GM12878 (cell line): ENCODE results near the gene TP63. TPM values are rescaled to one million over a fixed set of nuclear protein-coding genes. Genes with fewer than 3 reads are reported as not detected.

Source experiments
- ATAC-seq: fragments of 200-7000 bp; cut with Tn5 transposase; 3 replicates; pipeline ENCODE4 v1.9.1; 2020; ENCODE audit warnings: mild to moderate bottlenecking, moderate library complexity
- BruUV-seq: library from RNA; stranded (reverse); fragments of 400-500 nt; replicated peaks from 2 replicates; lab custom pipeline; 2021; lab: Mats Ljungman, UMichigan
- CTCF ChIA-PET: fragments of 300-600 bp; sonication (Branson Sonifier 250); formaldehyde crosslinking; extraction: SDS; loops from one replicate; lab custom pipeline; 2021; ENCODE audit warnings: inconsistent platforms; lab: Yijun Ruan, JAX
- POLR2A ChIA-PET: fragments of 350-600 bp; formaldehyde crosslinking; extraction: SDS; loops from one replicate; lab custom pipeline; 2021; ENCODE audit warnings: inconsistent platforms; lab: Charles Lee
- RAD21 ChIA-PET: fragments of 300-600 bp; sonication (Branson Sonifier 250); formaldehyde crosslinking; loops from one replicate; lab custom pipeline; 2023; ENCODE audit warnings: antibody characterized with exemption; ENCODE audit not compliant: unreplicated experiment; lab: Charles Lee
- SMC1A ChIA-PET: fragments of 300-600 bp; sonication (Branson Sonifier 250); formaldehyde crosslinking; loops from one replicate; lab custom pipeline; 2023; ENCODE audit not compliant: unreplicated experiment, uncharacterized antibody; lab: Charles Lee
- DNase-seq: peaks from one replicate; pipeline ENCODE4 v3.0.0-alpha.2; 2011; ENCODE audit warnings: low read depth, low spot score
- FAIRE-seq: peaks from 3 replicates; lab custom pipeline; 2011; peaks lifted over from hg19 to GRCh38; lab: Jason Lieb, UNC
- H2AFZ ChIP-seq: 2 replicates; pipeline ENCODE4 v1.6.0; 2011; ENCODE audit warnings: low read depth, low read length, control low read depth; ENCODE audit not compliant: control insufficient read depth
- H3K27ac ChIP-seq: 2 replicates; pipeline ENCODE4 v1.5.1; 2011; ENCODE audit warnings: control low read depth; ENCODE audit not compliant: control insufficient read depth, insufficient read depth
- H3K27me3 ChIP-seq, 2 experiments: replicated peaks in 1 of 2; 2 replicates each; pipeline versions ENCODE4 v1.6.0 to v1.6.1; 2011; ENCODE audit warnings: low read length in 1 of 2; ENCODE audit not compliant: control insufficient read depth in 2 of 2, insufficient read depth in 2 of 2
- H3K36me3 ChIP-seq, 2 experiments: 2 replicates each; pipeline ENCODE4 v1.5.1; 2011; ENCODE audit warnings: low read length in 1 of 2; ENCODE audit not compliant: control insufficient read depth in 2 of 2, insufficient read depth in 2 of 2
- H3K4me1 ChIP-seq: 2 replicates; pipeline ENCODE4 v1.6.1; 2011; ENCODE audit warnings: mild to moderate bottlenecking, low read length, moderate library complexity, mixed read lengths; ENCODE audit not compliant: control insufficient read depth, insufficient read depth
- H3K4me2 ChIP-seq: 2 replicates; pipeline ENCODE4 v1.6.0; 2011; ENCODE audit warnings: control low read depth; ENCODE audit not compliant: control insufficient read depth, insufficient read depth
- H3K4me3 ChIP-seq: fragments of 200-600 bp; sonication (generic); 2 replicates; pipeline ENCODE4 v1.5.1; 2016
- H3K79me2 ChIP-seq: 2 replicates; pipeline ENCODE4 v1.6.0; 2011; ENCODE audit warnings: low read length; ENCODE audit not compliant: control insufficient read depth, insufficient read depth
- H3K9ac ChIP-seq: 2 replicates; pipeline ENCODE4 v1.8.0; 2011; ENCODE audit warnings: low read length, control low read depth, mixed read lengths; ENCODE audit not compliant: control insufficient read depth, insufficient read depth
- H3K9me3 ChIP-seq: replicated peaks from 3 replicates; pipeline ENCODE4 v1.5.1; 2011; ENCODE audit warnings: mild to moderate bottlenecking, low read length; ENCODE audit not compliant: control insufficient read depth, insufficient read depth
- H4K20me1 ChIP-seq: 2 replicates; pipeline ENCODE4 v1.6.0; 2011; ENCODE audit not compliant: control insufficient read depth, insufficient read depth
- ESRRA ChIP-seq: IDR thresholded peaks from 2 replicates; pipeline ENCODE4 v1.6.1; 2012; ENCODE audit warnings: mild to moderate bottlenecking, low read length, improper control_type of control experiment
- IRF4 ChIP-seq: IDR thresholded peaks from 2 replicates; pipeline ENCODE4 v1.6.1; 2011; ENCODE audit warnings: low read depth, low read length
- MTA3 ChIP-seq: IDR thresholded peaks from 2 replicates; pipeline ENCODE4 v1.6.1; 2012; ENCODE audit warnings: low read length, inconsistent platforms, borderline replicate concordance
- NBN ChIP-seq: fragments of 450-650 bp; IDR thresholded peaks from 2 replicates; pipeline ENCODE4 v1.6.1; 2016
- SIX5 ChIP-seq: IDR thresholded peaks from 2 replicates; pipeline ENCODE4 v1.6.1; 2011; ENCODE audit warnings: mild to moderate bottlenecking, low read depth, low read length, moderate library complexity; ENCODE audit not compliant: severe bottlenecking
- WGBS: methylation state at CpG from one replicate; pipeline ENCODE4 v1.1.6; 2016; ENCODE audit warnings: low lambda C conversion rate; ENCODE audit not compliant: insufficient replicate concordance, insufficient coverage; ENCODE audit errors: missing lambda C conversion rate; 5-methylcytosine and 5-hydroxymethylcytosine counted together
- in situ Hi-C: fragments of 300-500 bp; cut with MboI; formaldehyde crosslinking; loops from 9 replicates; pipeline ENCODE4 v1.14.3; 2018; ENCODE audit warnings: mixed read lengths
- intact Hi-C: fragments of 100-400 bp; cut with micrococcal nuclease; formaldehyde crosslinking; loops from one replicate; pipeline ENCODE4 v1.14.2; 2022; ENCODE audit not compliant: unreplicated experiment
- polyA plus RNA-seq, 11 experiments: library from polyadenylated mRNA; depleted of rRNA in 4 of 11; unstranded in 6 of 11; stranded (reverse) in 5 of 11; fragments of >200 nt; fragmentation: Nextera tagmentation in 4 of 11; fragmentation: Illumina TruSeq in 1 of 11; extraction: Ambion mirVana in 4 of 11; extraction: Trizol in 1 of 11; gene quantifications; 1 replicate in 1 of 11; 2 replicates in 10 of 11; pipeline versions ENCODE4 v1.2.1 to v1.2.3, GENCODE V29; 2011 to 2016; ENCODE audit warnings: inconsistent platforms in 2 of 11, missing spikeins in 2 of 11, low read depth in 1 of 11
- total RNA-seq, 4 experiments: library from RNA; depleted of rRNA in 3 of 4; stranded (reverse); fragments of >200 nt in 3 of 4; fragmentation: Illumina TruSeq in 1 of 4; extraction: Trizol in 1 of 4; gene quantifications; 2 replicates each; pipeline versions ENCODE4 v1.2.1 to v1.2.3, GENCODE V29; 2013 to 2021
- TF ChIP-seq, protein P1 (sequence below): fragments of 450-650 bp; IDR thresholded peaks from 2 replicates; pipeline ENCODE4 v1.6.1; 2017; ENCODE audit warnings: mild to moderate bottlenecking, low read depth, inconsistent platforms; ENCODE audit not compliant: poor library complexity, severe bottlenecking
- TF ChIP-seq, protein P2 (sequence below): IDR thresholded peaks from 2 replicates; pipeline ENCODE4 v1.6.1; 2011; ENCODE audit warnings: low read depth, mild to moderate bottlenecking, low read length, moderate library complexity, borderline replicate concordance; ENCODE audit errors: extremely low read depth

The TP63 gene
- total and polyA plus RNA-seq, 10 of the 15 experiments (the other 5 are each of a cell fraction or from before 2014, with no cell fraction given) = 1.4 to 10.8 (median 6.2) TPM

DNA sequence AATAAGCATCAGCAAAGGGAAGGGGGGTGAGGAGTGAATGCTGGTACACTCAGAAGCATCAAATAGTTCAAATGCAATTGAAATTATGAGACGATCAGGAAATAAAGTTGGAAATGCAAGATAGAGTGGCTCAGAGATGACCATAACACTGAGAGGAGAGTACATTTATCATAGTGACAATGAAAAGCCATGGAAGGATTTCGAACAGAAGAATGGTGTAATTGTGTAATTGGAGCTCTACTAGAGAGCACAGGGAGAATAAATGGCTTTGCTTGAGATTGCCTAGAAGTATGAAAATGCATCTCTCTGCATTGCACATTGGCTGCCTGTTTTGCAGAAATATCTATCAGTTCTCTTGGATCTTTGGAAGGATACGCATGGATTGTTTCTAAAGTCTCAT is 163.3 kb downstream of the TP63 start:
- TF ChIP-seq, protein P1, sequence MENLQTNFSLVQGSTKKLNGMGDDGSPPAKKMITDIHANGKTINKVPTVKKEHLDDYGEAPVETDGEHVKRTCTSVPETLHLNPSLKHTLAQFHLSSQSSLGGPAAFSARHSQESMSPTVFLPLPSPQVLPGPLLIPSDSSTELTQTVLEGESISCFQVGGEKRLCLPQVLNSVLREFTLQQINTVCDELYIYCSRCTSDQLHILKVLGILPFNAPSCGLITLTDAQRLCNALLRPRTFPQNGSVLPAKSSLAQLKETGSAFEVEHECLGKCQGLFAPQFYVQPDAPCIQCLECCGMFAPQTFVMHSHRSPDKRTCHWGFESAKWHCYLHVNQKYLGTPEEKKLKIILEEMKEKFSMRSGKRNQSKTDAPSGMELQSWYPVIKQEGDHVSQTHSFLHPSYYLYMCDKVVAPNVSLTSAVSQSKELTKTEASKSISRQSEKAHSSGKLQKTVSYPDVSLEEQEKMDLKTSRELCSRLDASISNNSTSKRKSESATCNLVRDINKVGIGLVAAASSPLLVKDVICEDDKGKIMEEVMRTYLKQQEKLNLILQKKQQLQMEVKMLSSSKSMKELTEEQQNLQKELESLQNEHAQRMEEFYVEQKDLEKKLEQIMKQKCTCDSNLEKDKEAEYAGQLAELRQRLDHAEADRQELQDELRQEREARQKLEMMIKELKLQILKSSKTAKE = no peak
- TF ChIP-seq ESRRA = no peak
- TF ChIP-seq, protein P2, sequence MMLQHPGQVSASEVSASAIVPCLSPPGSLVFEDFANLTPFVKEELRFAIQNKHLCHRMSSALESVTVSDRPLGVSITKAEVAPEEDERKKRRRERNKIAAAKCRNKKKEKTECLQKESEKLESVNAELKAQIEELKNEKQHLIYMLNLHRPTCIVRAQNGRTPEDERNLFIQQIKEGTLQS = no peak
- no peak for TF ChIP-seq NBN
- no peak for TF ChIP-seq SIX5
- no peak for TF ChIP-seq MTA3
- TF ChIP-seq IRF4 = no peak
- TF ChIP-seq, all 136 proteins: peak for 0
- Histone ChIP-seq H3K9ac (no peak overlapping the region), H4K20me1 (no peaks in the 10 kb centered on the region), H3K27me3 (no peaks in the 10 kb centered on the region), H3K4me2 (no peak overlapping the region), H3K79me2 (no peaks in the 10 kb centered on the region), H3K36me3 (no peaks in the 10 kb centered on the region), H3K4me3 (no peak overlapping the region), H3K4me1 (0 out of 2 replicates have a peak, but pooled peaks cover 4% of the 10 kb centered on the region), H3K9me3 (no peaks in the 10 kb centered on the region), H3K27ac (no peak overlapping the region), H2AFZ (no peak overlapping the region)
- no TSS peak for BruUV-seq
- CTCF ChIA-PET = no interaction called here
- DNase-seq = no peak
- RAD21 ChIA-PET = no interaction called here
- in situ Hi-C loops (no loop called here), intact Hi-C loops (no loop called here)
- no peak for ATAC-seq
- 97% methylated on average over 3 of the region's 3 CpGs for WGBS
- FAIRE-seq = no peak
- POLR2A ChIA-PET = no interaction called here
- SMC1A ChIA-PET = interaction anchor here (1.0 to 1.1 kb wide), 2 partner anchors 141 to 162 kb away, joined by 3 read pairs; no protein-coding TSS in a partner anchor
